Measurements from ENCODE around the gene SIL1.

SIL1 gene

GRCh38 chr5:138952962-138953361, 245.2 kb downstream of the SIL1 start:
- DNase-seq: no peak

- no peak for DNase-seq
Measured at GRCh38 chr5:138951986-138952735, 246.0 kb downstream of the SIL1 start.

- no peak for DNase-seq
Measured at GRCh38 chr5:138951091-138951985, 246.8 kb downstream of the SIL1 start.

GRCh38 chr5:138950421-138951031, 247.6 kb downstream of the SIL1 start:
- DNase-seq: no peak

GRCh38 chr5:138949988-138950387, 248.2 kb downstream of the SIL1 start:
- no peak for DNase-seq

- no peak for DNase-seq
Measured at GRCh38 chr5:138949223-138949574, 249.0 kb downstream of the SIL1 start.

- DNase-seq: no peak
Measured at GRCh38 chr5:138948471-138949222, 249.5 kb downstream of the SIL1 start.

- no peak for DNase-seq
Measured at GRCh38 chr5:138947780-138948179, 250.4 kb downstream of the SIL1 start.

GRCh38 chr5:138946831-138947560, 251.2 kb downstream of the SIL1 start:
- no peak for DNase-seq

GRCh38 chr5:138946241-138946623, 251.9 kb downstream of the SIL1 start:
- no peak for DNase-seq

GRCh38 chr5:138945421-138946240, 252.5 kb downstream of the SIL1 start:
- DNase-seq: no peak

- DNase-seq: no peak
Measured at GRCh38 chr5:138944527-138945322, 253.4 kb downstream of the SIL1 start.

GRCh38 chr5:138943599-138944173, 254.5 kb downstream of the SIL1 start:
- DNase-seq: no peak

GRCh38 chr5:138942861-138943260, 255.3 kb downstream of the SIL1 start:
- no peak for DNase-seq

GRCh38 chr5:138942066-138942465, 256.1 kb downstream of the SIL1 start:
- DNase-seq: no peak

GRCh38 chr5:138938526-138938925, 259.6 kb downstream of the SIL1 start:
- DNase-seq: no peak

- no peak for DNase-seq
Measured at GRCh38 chr5:138937392-138938387, 260.5 kb downstream of the SIL1 start.

GRCh38 chr5:138936968-138937345, 261.2 kb downstream of the SIL1 start:
- DNase-seq: no peak

Measured in NCI-H1930 (cell line).